Tongue (tissue), 2 donors: ENCODE results near the gene HOXC10. TPM values are rescaled to one million over a fixed set of nuclear protein-coding genes. Genes with fewer than 3 reads are reported as not detected.

Experiments
- DNase-seq: peaks from one replicate; pipeline ENCODE4 v3.0.0-alpha.2; 2015
- total RNA-seq: library from RNA; depleted of rRNA; stranded (reverse); fragments of >200 nt; gene quantifications from one replicate; pipeline ENCODE4 v1.2.3, GENCODE V29; 2014

HOXC10 gene
- total RNA-seq, 1 donor from 2014 or later: not detected

- DNase-seq: no peak
Observed at GRCh38 chr12:53950789-53951576, 34.0 kb upstream of the HOXC10 start.

GRCh38 chr12:53951577-53952334 is 33.2 kb upstream of the HOXC10 start:
- no peak for DNase-seq

- no peak for DNase-seq
Observed at GRCh38 chr12:53952335-53952694, 32.6 kb upstream of the HOXC10 start.

GRCh38 chr12:53952871-53953734 is 31.8 kb upstream of the HOXC10 start:
- DNase-seq: no peak

DNA sequence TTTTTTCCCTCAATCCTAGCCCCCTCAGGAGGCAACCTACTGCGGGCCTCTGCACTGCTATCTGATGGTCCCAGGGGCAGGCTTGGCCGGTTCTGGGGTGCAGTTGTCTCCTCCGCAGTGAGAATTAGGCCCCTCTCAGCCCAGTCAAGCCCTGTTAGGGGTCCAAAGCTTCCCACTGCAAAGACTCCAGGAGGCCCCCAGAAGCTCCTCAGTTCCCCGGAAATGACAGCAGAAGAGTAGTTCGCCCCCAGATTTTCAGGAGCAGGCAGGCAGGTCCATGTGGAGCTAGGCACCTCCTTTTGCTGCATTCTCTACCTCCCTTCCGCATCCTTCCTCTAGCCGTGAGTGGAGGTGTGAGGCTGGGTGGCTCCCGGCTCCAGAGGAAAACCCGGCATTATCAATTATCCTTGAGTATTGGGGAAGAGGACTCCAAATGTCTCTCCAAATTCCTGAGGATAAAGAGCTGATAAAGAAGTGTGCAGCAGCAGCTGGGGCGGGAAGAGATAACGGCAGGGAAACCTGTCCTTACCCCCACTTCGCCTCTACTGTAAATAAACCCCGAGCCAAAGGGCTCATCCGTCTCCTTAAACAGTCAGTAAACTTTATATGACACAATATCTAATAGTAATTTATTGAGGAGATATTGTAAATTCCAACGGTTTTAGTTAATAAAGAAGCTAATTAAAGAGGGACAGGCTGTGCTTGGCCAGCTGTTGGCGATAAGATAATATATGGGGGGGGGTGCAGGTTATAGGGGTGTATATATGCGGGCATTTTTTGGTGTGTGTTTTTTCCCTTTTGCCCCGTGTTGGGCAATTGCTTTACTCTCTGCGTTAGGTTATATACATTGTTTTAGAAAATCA is 30.9 kb upstream of the HOXC10 start:
- DNase-seq: no peak

DNA sequence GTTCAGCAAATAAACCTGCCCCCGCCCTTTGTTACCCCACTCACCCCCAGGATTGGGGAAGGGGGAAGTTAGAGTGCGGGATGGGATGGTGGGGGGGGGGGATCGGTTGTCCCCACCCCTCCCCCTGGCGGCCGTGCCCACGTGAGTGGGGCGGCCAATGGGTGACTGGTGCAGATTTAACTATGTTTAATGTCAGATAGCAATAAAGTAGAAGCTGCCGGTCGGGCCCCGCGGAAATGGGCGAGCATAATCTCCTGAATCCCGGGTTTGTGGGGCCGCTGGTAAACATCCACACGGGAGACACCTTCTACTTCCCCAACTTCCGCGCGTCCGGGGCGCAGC is 30.3 kb upstream of the HOXC10 start, which contains the start of gene HOXC12:
Gene HOXC12, plus strand, starts transcription at position 210 of the 342 bp plus-strand sequence. Its CDS starts 27 bp downstream, at position 237.
- DNase-seq: no peak

- DNase-seq: no peak
Observed at GRCh38 chr12:53955036-53955775, 29.7 kb upstream of the HOXC10 start.

GRCh38 chr12:53955776-53956250 is 29.1 kb upstream of the HOXC10 start:
- DNase-seq: no peak

- DNase-seq: no peak
Observed at GRCh38 chr12:53956251-53956887, 28.6 kb upstream of the HOXC10 start.

GRCh38 chr12:53956914-53957536 is 27.9 kb upstream of the HOXC10 start:
- DNase-seq: no peak

- DNase-seq: no peak
Observed at GRCh38 chr12:53958128-53958527, 26.8 kb upstream of the HOXC10 start.

GRCh38 chr12:53959314-53959713 is 25.6 kb upstream of the HOXC10 start:
- no peak for DNase-seq

DNA sequence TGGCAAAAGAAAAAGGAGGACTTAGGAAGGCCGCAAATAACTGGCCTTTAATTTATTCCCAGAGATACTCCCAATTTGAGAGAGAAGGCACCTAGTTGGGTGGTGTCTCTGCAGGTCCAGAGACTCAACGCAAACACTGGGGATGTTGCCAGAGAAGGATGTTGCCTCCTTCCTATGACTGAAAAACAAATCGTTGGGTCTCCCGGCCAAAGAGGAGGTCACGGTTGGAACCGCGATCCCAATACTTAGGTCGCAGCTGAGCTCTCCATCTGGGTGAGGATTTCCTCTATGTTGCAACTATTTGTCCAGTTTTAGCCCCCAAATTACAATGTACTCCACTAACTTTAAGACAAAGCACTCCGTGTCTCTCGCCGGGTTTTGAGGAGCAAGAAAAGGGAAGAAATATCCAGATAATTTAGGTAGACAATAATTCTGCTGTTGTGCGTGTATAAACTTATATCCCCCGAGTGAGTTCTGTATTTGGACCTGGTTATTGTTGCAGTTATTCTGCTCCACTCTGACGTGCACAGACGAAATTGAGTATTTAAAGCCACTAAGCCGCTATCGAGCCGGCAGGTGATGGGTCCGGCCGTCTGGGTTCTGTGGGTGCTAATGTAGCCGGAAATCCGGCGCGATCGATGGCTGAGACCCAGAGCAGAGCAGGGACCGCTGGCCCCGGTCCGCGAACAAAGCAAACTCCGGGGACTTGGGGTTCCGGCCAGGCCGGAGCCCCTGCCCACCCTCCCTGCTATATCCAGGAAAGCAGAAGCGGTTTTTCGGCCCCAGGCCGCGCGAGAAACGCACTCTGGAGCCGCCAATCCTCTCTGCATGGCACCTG is 24.5 kb upstream of the HOXC10 start:
- DNase-seq: no peak

GRCh38 chr12:53961025-53961761 is 23.8 kb upstream of the HOXC10 start:
- DNase-seq: no peak

DNA sequence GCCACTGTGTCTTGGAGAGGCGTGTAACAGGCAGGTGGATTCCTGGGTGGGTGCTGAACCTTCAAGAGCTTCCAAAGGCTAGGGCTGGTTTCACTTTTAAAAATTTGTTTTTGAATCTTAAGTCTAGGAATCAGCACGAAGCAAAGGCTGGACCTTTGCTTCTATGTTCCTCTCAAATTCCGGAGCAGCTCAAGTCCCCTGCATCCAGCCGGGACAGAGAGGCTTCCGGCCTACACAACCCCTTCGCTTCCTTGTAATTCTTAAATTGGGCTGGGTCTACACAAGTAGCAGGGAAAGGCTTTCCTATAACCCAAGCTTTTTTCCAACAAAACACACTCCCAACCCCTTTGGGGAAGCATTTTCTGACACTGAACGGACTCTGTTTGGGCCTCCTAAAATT is 21.9 kb upstream of the HOXC10 start:
- DNase-seq: no peak

DNA sequence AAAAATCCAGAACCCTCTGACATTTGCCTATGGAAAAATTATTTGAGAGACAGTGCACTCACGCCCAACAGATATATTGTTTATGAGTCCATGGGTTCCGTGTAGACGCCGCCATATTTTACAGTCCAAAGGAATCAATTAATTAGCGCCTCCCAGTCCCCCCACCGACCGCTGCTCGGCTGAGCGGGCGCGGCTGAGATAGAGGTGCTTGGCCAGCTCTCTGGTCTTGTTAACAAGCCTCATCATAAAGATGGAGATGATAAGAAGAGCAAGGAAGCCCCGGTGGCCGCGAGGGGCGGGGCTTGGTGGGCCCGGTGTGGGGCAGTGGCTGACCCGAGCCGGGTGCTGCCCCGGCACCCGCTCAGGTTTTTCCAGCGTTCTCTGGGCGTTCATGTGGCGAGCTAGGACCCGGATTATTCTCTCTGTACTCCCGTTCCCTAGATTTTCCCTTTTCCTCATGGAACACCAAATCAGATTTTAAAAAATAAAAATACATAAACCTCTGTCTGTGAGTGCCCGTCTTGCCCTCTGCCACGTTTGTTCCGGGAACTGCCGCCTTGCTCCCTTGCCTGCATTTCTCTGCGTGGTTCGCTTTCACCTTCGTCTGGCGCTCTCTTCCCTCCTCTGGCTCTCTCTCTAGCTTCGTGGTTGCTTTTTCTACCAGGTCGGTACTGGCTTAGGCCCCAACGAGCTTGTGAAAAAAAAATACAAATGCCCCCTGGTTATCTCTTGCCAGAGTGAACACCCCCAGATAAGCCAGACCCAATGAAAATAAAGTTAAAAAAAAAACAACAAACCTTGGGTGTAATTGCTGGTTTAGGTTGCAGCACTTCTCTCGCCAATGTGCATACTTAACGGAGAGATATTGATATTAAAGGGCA is 21.3 kb upstream of the HOXC10 start:
- no peak for DNase-seq

- no peak for DNase-seq
Observed at GRCh38 chr12:53964315-53964713, 20.6 kb upstream of the HOXC10 start.
